ENCODE measurements around the gene PRR3. TPM values are rescaled to one million over a fixed set of nuclear protein-coding genes. Genes with fewer than 3 reads are reported as not detected.
A peak's percentile ranks its signal among the peaks of the same experiment; 100 is the strongest.

The PRR3 gene
- total and polyA plus RNA-seq, 9 donors, result 8.6 to 35.0 (median 20.9) TPM

GRCh38 chr6:30571075-30571761 lies 14.1 kb downstream of the PRR3 start, which contains the start of gene ABCF1:
TSS of gene ABCF1 (plus strand) at chr6:30571442. CDS start at chr6:30571488, 46 bp downstream.
- WGBS, 3 donors, result 0% methylated on average over 58 to 59 of the region's 59 CpGs
- DNase-seq, result peak; percentile 98 to 100 (median 99)
- Histone ChIP-seq H3K9me3 (no peaks in the 10 kb centered on the region), H3K4me3 (peak within 1 kb of the TSS; percentile 75), H3K27me3 (no peaks in the 10 kb centered on the region), H3K36me3 (no peaks in the 10 kb centered on the region), H3K27ac (peak within 1 kb of the TSS; percentile 47 to 56), H3K4me1 (ENCODE audit: insufficient read depth) (peaks cover 8% of the 10 kb centered on the region)
- TF ChIP-seq EP300 (IDR thresholded peaks at IDR 0.05) (peak; percentile 61), POLR2A (IDR thresholded peaks at IDR 0.05) (peak; percentile 90), CTCF (IDR thresholded peaks at IDR 0.05) (no peak)
- intact Hi-C loops (cut with DNase I), result no loop called here

- intact Hi-C loops (cut with DNase I), result no loop called here
- Histone ChIP-seq H3K27ac (peak overlapping the region; percentile 47 to 56), H3K36me3 (no peaks in the 10 kb centered on the region), H3K27me3 (no peaks in the 10 kb centered on the region), H3K9me3 (no peaks in the 10 kb centered on the region), H3K4me3 (peak overlapping the region; percentile 75), H3K4me1 (ENCODE audit: insufficient read depth) (peaks cover 7% of the 10 kb centered on the region)
- DNase-seq, result peak in 1 of 5 donors; percentile 40
- no peak for TF ChIP-seq EP300 (IDR thresholded peaks at IDR 0.05)
- TF ChIP-seq POLR2A (IDR thresholded peaks at IDR 0.05), result no peak
- TF ChIP-seq CTCF (IDR thresholded peaks at IDR 0.05), result no peak
- WGBS, 3 donors, result 0 to 1% (median 1%) methylated on average over 8 of the region's 8 CpGs
These were observed 14.6 kb downstream of the PRR3 start for GRCh38 chr6:30571762-30572082.

- Histone ChIP-seq H3K27ac (peak overlapping the region; percentile 47 to 56), H3K27me3 (no peaks in the 10 kb centered on the region), H3K36me3 (no peaks in the 10 kb centered on the region), H3K4me1 (ENCODE audit: insufficient read depth) (peaks cover 7% of the 10 kb centered on the region), H3K9me3 (no peaks in the 10 kb centered on the region), H3K4me3 (peak overlapping the region; percentile 75)
- no peak for TF ChIP-seq POLR2A (IDR thresholded peaks at IDR 0.05)
- no peak for TF ChIP-seq EP300 (IDR thresholded peaks at IDR 0.05)
- TF ChIP-seq CTCF (IDR thresholded peaks at IDR 0.05), result no peak
- intact Hi-C loops (cut with DNase I), result no loop called here
- no peak for DNase-seq
These were observed 15.1 kb downstream of the PRR3 start for GRCh38 chr6:30572148-30572547.

- intact Hi-C loops (cut with DNase I), result no loop called here
- Histone ChIP-seq H3K9me3 (no peaks in the 10 kb centered on the region), H3K4me1 (ENCODE audit: insufficient read depth) (peaks cover 7% of the 10 kb centered on the region), H3K36me3 (no peaks in the 10 kb centered on the region), H3K27me3 (no peaks in the 10 kb centered on the region), H3K27ac (no peak overlapping the region), H3K4me3 (no peak overlapping the region)
- TF ChIP-seq CTCF (IDR thresholded peaks at IDR 0.05), result no peak
- WGBS, 3 donors, result 52 to 65% (median 56%) methylated on average over 4 of the region's 4 CpGs
- no peak for DNase-seq
These were observed 16.0 kb downstream of the PRR3 start for GRCh38 chr6:30573113-30573512.

Data from ovary (tissue), 9 donors.